IMR-90 (cell line): ENCODE measurements around the gene NUP37. TPM values are rescaled to one million over a fixed set of nuclear protein-coding genes. Genes with fewer than 3 reads are reported as not detected.

ENCODE experiments used
- ATAC-seq: fragments of 200-7000 bp; cut with Tn5 transposase; 2 replicates; pipeline ENCODE4 v1.9.1; 2020; ENCODE audit warnings: low read depth, mild to moderate bottlenecking, moderate library complexity
- BruUV-seq: library from RNA; stranded (reverse); fragments of 400-500 nt; replicated peaks from 2 replicates; lab custom pipeline; 2021; lab: Mats Ljungman, UMichigan
- CTCF ChIA-PET: fragments of 300-600 bp; formaldehyde crosslinking; extraction: SDS; loops from one replicate; lab custom pipeline; 2021; ENCODE audit warnings: antibody characterized with exemption; lab: Yijun Ruan, JAX
- POLR2A ChIA-PET: fragments of 300-600 bp; sonication (Branson Sonifier 250); formaldehyde crosslinking; loops from one replicate; lab custom pipeline; 2022; ENCODE audit warnings: antibody characterized with exemption; ENCODE audit not compliant: unreplicated experiment; lab: Charles Lee
- DNase-seq: peaks from one replicate; pipeline ENCODE4 v3.0.0; 2013
- H2AFZ ChIP-seq: replicated peaks from 2 replicates; pipeline ENCODE3; 2013; ENCODE audit warnings: low read length, mild to moderate bottlenecking; ENCODE audit not compliant: poor library complexity
- H2AK5ac ChIP-seq: 2 replicates; pipeline ENCODE4 v1.6.1; 2013; ENCODE audit warnings: low read depth, low read length, inconsistent platforms
- H2AK9ac ChIP-seq: replicated peaks from 2 replicates; pipeline ENCODE3; 2013; ENCODE audit warnings: mild to moderate bottlenecking, low read depth, low read length, moderate library complexity; ENCODE audit not compliant: poor library complexity
- H2BK120ac ChIP-seq: 2 replicates; pipeline ENCODE4 v1.6.1; 2013; ENCODE audit warnings: low read depth, low read length, inconsistent platforms
- H2BK15ac ChIP-seq: 3 replicates; pipeline ENCODE4 v1.6.1; 2013; ENCODE audit warnings: low read depth, low read length, inconsistent platforms
- H2BK20ac ChIP-seq: 2 replicates; pipeline ENCODE4 v1.6.1; 2013; ENCODE audit warnings: low read depth, mild to moderate bottlenecking, inconsistent platforms, low read length, moderate library complexity
- H2BK5ac ChIP-seq: 2 replicates; pipeline ENCODE4 v1.6.1; 2013; ENCODE audit warnings: mild to moderate bottlenecking, low read depth, low read length, inconsistent platforms; ENCODE audit not compliant: poor library complexity, severe bottlenecking
- H3K14ac ChIP-seq: replicated peaks from 2 replicates; pipeline ENCODE4 v1.6.1; 2013; ENCODE audit warnings: low read depth, low read length, inconsistent platforms
- H3K18ac ChIP-seq: 2 replicates; pipeline ENCODE4 v1.6.1; 2013; ENCODE audit warnings: low read depth, low read length, control low read depth
- H3K23ac ChIP-seq: 2 replicates; pipeline ENCODE4 v1.6.1; 2013; ENCODE audit warnings: low read depth, low read length, inconsistent platforms
- H3K27ac ChIP-seq: 2 replicates; pipeline ENCODE4 v1.5.1; 2013; ENCODE audit warnings: mild to moderate bottlenecking, control low read depth, low read length; ENCODE audit not compliant: insufficient read depth
- H3K27me3 ChIP-seq: 2 replicates; pipeline ENCODE4 v1.6.1; 2013; ENCODE audit warnings: low read length; ENCODE audit not compliant: control insufficient read depth, insufficient read depth
- H3K36me3 ChIP-seq: 2 replicates; pipeline ENCODE4 v1.6.1; 2013; ENCODE audit warnings: low read length, mixed read lengths; ENCODE audit not compliant: control insufficient read depth, insufficient read depth
- H3K4ac ChIP-seq: 2 replicates; pipeline ENCODE4 v1.6.1; 2013; ENCODE audit warnings: low read depth, low read length, inconsistent platforms
- H3K4me1 ChIP-seq: 2 replicates; pipeline ENCODE4 v1.6.1; 2013; ENCODE audit warnings: low read length, mixed read lengths; ENCODE audit not compliant: control insufficient read depth, insufficient read depth
- H3K4me2 ChIP-seq: 2 replicates; pipeline ENCODE4 v1.6.1; 2013; ENCODE audit warnings: low read depth, mild to moderate bottlenecking, control low read depth, low read length, moderate library complexity
- H3K4me3 ChIP-seq: 2 replicates; pipeline ENCODE4 v1.5.1; 2013; ENCODE audit warnings: low read depth, mild to moderate bottlenecking, control low read depth, low read length, moderate library complexity; ENCODE audit not compliant: insufficient read depth
- H3K56ac ChIP-seq: 2 replicates; pipeline ENCODE4 v1.6.1; 2013; ENCODE audit warnings: low read length, inconsistent platforms; ENCODE audit not compliant: insufficient read depth; ENCODE audit errors: extremely low read depth
- H3K79me1 ChIP-seq, 2 experiments: 2 replicates each; pipeline ENCODE4 v1.6.1; 2013; ENCODE audit warnings: low read length in 2 of 2, inconsistent platforms in 1 of 2, low read depth in 1 of 2
- H3K9ac ChIP-seq: 2 replicates; pipeline ENCODE4 v1.6.1; 2013; ENCODE audit warnings: low read depth, low read length, control low read depth
- H3K9me1 ChIP-seq: 2 replicates; pipeline ENCODE4 v1.6.1; 2013; ENCODE audit warnings: low read length, inconsistent platforms; ENCODE audit not compliant: insufficient read depth
- H3K9me3 ChIP-seq: 2 replicates; pipeline ENCODE4 v1.6.1; 2013; ENCODE audit warnings: low read length; ENCODE audit not compliant: control insufficient read depth, insufficient read depth
- H4K20me1 ChIP-seq: 2 replicates; pipeline ENCODE4 v1.6.1; 2013; ENCODE audit warnings: low read length, inconsistent platforms; ENCODE audit not compliant: insufficient read depth
- H4K5ac ChIP-seq: 2 replicates; pipeline ENCODE4 v1.6.1; 2013; ENCODE audit warnings: mild to moderate bottlenecking, low read depth, low read length, control low read depth
- H4K8ac ChIP-seq, 2 experiments: 2 replicates each; pipeline ENCODE4 v1.6.1; 2013; ENCODE audit warnings: low read depth in 2 of 2, low read length in 2 of 2, control low read depth in 1 of 2, inconsistent platforms in 1 of 2
- H4K91ac ChIP-seq: 2 replicates; pipeline ENCODE4 v1.6.1; 2013; ENCODE audit warnings: low read depth, low read length, inconsistent platforms; ENCODE audit not compliant: insufficient read depth
- CEBPB ChIP-seq: IDR thresholded peaks from 2 replicates; pipeline ENCODE4 v1.6.1; 2012; ENCODE audit warnings: low read depth, low read length, improper control_type of control experiment
- NFE2L2 ChIP-seq: fragments of 150-350 bp; IDR thresholded peaks from 2 replicates; pipeline ENCODE4 v1.6.1; 2016; ENCODE audit warnings: low read depth, mild to moderate bottlenecking, low read length
- RFX5 ChIP-seq: IDR thresholded peaks from 2 replicates; pipeline ENCODE4 v1.8.0; 2012; ENCODE audit warnings: low read depth, mild to moderate bottlenecking, low read length, moderate library complexity
- USF2 ChIP-seq: fragments of 150-350 bp; IDR thresholded peaks from 2 replicates; pipeline ENCODE4 v1.6.1; 2017; ENCODE audit warnings: mild to moderate bottlenecking, antibody characterized with exemption, low read length, low read depth
- dilution Hi-C: fragments of 300-500 bp; cut with HindIII; formaldehyde crosslinking; loops from one replicate; pipeline ENCODE4 v1.14.3; 2018; ENCODE audit warnings: low sequenced_read_pairs; ENCODE audit not compliant: unreplicated experiment
- in situ Hi-C: fragments of 300-500 bp; cut with MboI; formaldehyde crosslinking; loops from 3 replicates; pipeline ENCODE4 v1.14.3; 2019; ENCODE audit warnings: low sequenced_read_pairs, inconsistent platforms, mixed read lengths
- intact Hi-C: fragments of 100-400 bp; cut with micrococcal nuclease; formaldehyde crosslinking; loops from 2 replicates; pipeline ENCODE4 v1.10.0; 2022
- polyA plus RNA-seq, 3 experiments: library from polyadenylated mRNA; depleted of rRNA; stranded (reverse); fragments of >200 nt; gene quantifications; 2 replicates each; pipeline ENCODE4 v1.2.3, GENCODE V29; 2012; ENCODE audit warnings: low replicate concordance in 1 of 3
- total RNA-seq: library from RNA; depleted of rRNA; stranded (reverse); fragments of >200 nt; gene quantifications from 2 replicates; pipeline ENCODE4 v1.2.3, GENCODE V29; 2012

The NUP37 gene
- total and polyA plus RNA-seq, 2 of the 4 experiments (the other 2 are of a cell fraction) = 41.1 to 55.0 TPM

DNA sequence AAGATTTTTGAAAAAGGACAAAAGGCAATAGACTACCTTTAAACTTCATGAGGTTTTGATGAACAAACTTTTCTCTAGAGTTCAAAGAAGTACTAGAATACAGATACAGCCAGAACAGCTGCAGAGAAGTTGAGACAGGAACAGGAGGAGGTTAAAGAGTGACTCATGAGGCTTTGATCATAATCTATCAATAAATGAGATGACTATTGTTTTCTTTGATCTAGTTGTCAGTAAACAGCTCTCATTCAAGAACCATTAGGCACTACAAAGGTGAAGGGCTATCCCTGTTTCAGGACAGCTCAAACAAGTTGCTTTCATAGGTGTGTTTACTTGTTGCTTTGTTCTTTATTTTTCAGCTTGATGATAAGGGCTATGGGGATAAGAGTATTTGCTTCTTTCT is 60.6 kb downstream of the NUP37 start:
- no peak overlapping the region for H3K18ac ChIP-seq
- H3K4me2 ChIP-seq = no peak overlapping the region
- no peak overlapping the region for H2AK9ac ChIP-seq
- in situ Hi-C loops = no loop called here
- DNase-seq (no peak), ATAC-seq (no peak)
- POLR2A ChIA-PET = no interaction called here
- H2AK5ac ChIP-seq = no peak overlapping the region
- dilution Hi-C loops = no loop called here
- H4K20me1 ChIP-seq = no peaks in the 10 kb centered on the region
- no peak overlapping the region for H3K9ac ChIP-seq
- H4K91ac ChIP-seq = no peak overlapping the region
- H2BK5ac ChIP-seq = no peak overlapping the region
- no peak overlapping the region for H3K56ac ChIP-seq
- peaks cover 9 to 10% of the 10 kb centered on the region in 2 experiments; a peak in 3 of 4 replicates for H3K79me1 ChIP-seq
- H3K27me3 ChIP-seq = no peaks in the 10 kb centered on the region
- no peak overlapping the region for H2BK120ac ChIP-seq
- H3K9me3 ChIP-seq = no peaks in the 10 kb centered on the region
- no peak overlapping the region for H4K8ac ChIP-seq
- no peak overlapping the region for H3K14ac ChIP-seq
- no peak overlapping the region for H4K5ac ChIP-seq
- H3K36me3 ChIP-seq = peaks cover 5% of the 10 kb centered on the region; the same call in 1 of the 2 replicates
- H3K4me1 ChIP-seq = no peaks in the 10 kb centered on the region
- H2AFZ ChIP-seq = no peak overlapping the region
- no peak overlapping the region for H3K27ac ChIP-seq
- no peak overlapping the region for H3K23ac ChIP-seq
- no peak overlapping the region for H3K4me3 ChIP-seq
- no peak overlapping the region for H2BK15ac ChIP-seq
- CTCF ChIA-PET = no interaction called here
- no peak overlapping the region for H2BK20ac ChIP-seq
- no peak for TF ChIP-seq RFX5
- no peak for TF ChIP-seq CEBPB
- no peak for TF ChIP-seq USF2
- no peak for TF ChIP-seq NFE2L2
- BruUV-seq = no TSS peak
- H3K9me1 ChIP-seq = no peaks in the 10 kb centered on the region
- H3K4ac ChIP-seq = no peak overlapping the region
- intact Hi-C loops = no loop called here
